AG09309 (cell line): Measurements from ENCODE around the gene CCDC134.

Experiments used
- DNase-seq: peaks from one replicate; pipeline ENCODE4 v3.0.0-alpha.2; 2010; ENCODE audit warnings: low read depth
- H3K4me3 ChIP-seq: 2 replicates; pipeline ENCODE4 v1.5.1; 2011; ENCODE audit warnings: mild to moderate bottlenecking, low read depth, low read length, moderate library complexity; ENCODE audit not compliant: control insufficient read depth
- CTCF ChIP-seq: IDR thresholded peaks from 2 replicates; pipeline ENCODE4 v1.5.1; 2011; ENCODE audit warnings: mild to moderate bottlenecking, low read depth, low read length, inconsistent platforms; ENCODE audit not compliant: insufficient read depth, control insufficient read depth; ENCODE audit errors: missing control alignments

Gene CCDC134

GRCh38 chr22:41813726-41814410 is 13.4 kb downstream of the CCDC134 start:
- no peak overlapping the region for H3K4me3 ChIP-seq
- no peak for TF ChIP-seq CTCF
- DNase-seq, result no peak

- no peak for TF ChIP-seq CTCF
- H3K4me3 ChIP-seq, result no peak overlapping the region
- no peak for DNase-seq
These were observed 15.2 kb downstream of the CCDC134 start for GRCh38 chr22:41815716-41816115.

DNA sequence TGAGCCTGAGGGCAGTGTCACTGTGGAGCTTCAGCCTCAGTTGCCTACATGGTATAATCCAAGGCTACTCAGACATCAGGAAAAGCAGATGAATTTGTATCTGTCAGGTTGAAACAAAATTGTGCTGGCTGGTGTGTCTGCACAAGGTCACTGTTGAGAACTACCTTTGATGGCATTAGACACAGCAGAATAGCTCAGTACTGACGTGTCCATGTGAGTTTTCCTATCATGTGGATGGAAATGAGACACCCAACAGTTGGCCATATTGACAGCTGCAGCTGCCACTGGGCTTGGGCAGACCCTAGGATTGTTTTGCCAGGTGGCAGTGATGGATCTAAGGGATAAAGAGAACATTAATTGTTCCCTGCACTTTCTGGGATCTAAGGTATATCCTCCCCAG is 15.8 kb downstream of the CCDC134 start:
- no peak for DNase-seq
- H3K4me3 ChIP-seq, result no peak overlapping the region
- TF ChIP-seq CTCF, result no peak

DNA sequence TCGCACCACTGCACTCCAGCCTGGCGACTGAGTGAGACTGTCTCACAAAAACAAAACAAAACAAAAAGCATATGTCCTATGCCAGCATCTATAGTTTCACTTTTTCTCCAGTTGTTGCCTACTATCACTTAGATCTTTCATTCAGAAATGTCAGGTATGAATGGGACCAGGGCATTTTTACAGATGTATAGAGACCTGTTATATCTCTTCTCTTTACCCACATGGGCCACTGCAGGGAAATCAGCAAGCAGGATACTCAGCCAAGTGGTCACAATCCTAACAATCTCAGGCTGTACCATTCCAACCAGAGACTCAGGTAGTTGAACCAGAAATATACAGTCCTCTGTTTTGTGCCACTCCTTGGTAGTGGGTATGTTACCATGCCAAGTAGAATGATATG is 16.4 kb downstream of the CCDC134 start:
- no peak for DNase-seq
- TF ChIP-seq CTCF, result no peak
- H3K4me3 ChIP-seq, result no peak overlapping the region

GRCh38 chr22:41818011-41818410 is 17.5 kb downstream of the CCDC134 start:
- no peak for TF ChIP-seq CTCF
- no peak for DNase-seq
- no peak overlapping the region for H3K4me3 ChIP-seq

DNA sequence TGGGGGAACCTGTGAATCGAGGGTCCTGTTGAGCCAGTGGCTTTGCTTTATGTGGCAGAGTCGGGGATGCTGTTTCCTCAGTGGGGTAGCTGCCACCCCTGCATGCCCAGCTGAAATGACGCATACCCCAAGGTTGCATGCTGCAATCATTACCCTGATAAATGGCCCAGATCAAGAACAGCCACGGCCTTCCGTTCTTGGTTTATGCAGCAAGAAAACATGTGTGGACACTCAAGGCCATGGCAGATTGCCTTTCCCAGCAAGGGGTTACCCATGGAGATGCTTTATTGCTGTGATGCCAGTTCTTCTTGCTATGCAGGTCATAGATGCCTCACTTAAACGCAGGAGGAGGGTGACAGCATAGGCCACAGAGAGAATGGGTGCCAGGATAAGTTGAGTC is 18.1 kb downstream of the CCDC134 start:
- no peak for DNase-seq
- no peak overlapping the region for H3K4me3 ChIP-seq
- no peak for TF ChIP-seq CTCF
